ENCODE data around the gene CIDEB.

- no peak for TF ChIP-seq POLR2AphosphoS5 (IDR thresholded peaks at IDR 0.05; ENCODE audit: low read depth, low read length)
- TF ChIP-seq CTCF (IDR thresholded peaks at IDR 0.05): no peak
These were observed 35.3 kb downstream of the CIDEB start for GRCh38 chr14:24272467-24272866.
